CD4-positive, alpha-beta T cell (primary cell): ENCODE data around the gene PLSCR5. TPM values are rescaled to one million over a fixed set of nuclear protein-coding genes. Genes with fewer than 3 reads are reported as not detected.

Source experiments
- ATAC-seq: fragments of 200-7000 bp; cut with Tn5 transposase; one replicate; pipeline ENCODE4 v1.10.0; 2022; ENCODE audit warnings: mild to moderate bottlenecking; ENCODE audit not compliant: poor library complexity
- CTCF ChIA-PET: fragments of 350-600 bp; sonication (Branson Sonifier 250); formaldehyde crosslinking; loops from one replicate; lab custom pipeline; 2021; ENCODE audit warnings: antibody characterized with exemption, inconsistent platforms; lab: Charles Lee
- POLR2A ChIA-PET: fragments of 350-600 bp; sonication (Branson Sonifier 250); formaldehyde crosslinking; loops from one replicate; lab custom pipeline; 2021; ENCODE audit warnings: antibody characterized with exemption, inconsistent platforms; lab: Charles Lee
- DNase-seq, 14 experiments: peaks; one replicate each; pipeline ENCODE4 v3.0.0-alpha.2; 2013 to 2020; ENCODE audit warnings: mixed read lengths in 2 of 14
- H3K27ac ChIP-seq, 2 donors: one replicate each; pipeline versions ENCODE4 v1.5.1 to v1.7.0; 2013; ENCODE audit warnings: low read length in 2 of 2, low read depth in 1 of 2, mild to moderate bottlenecking in 1 of 2
- H3K27me3 ChIP-seq, 2 experiments: 1 replicate in 1 of 2; 2 replicates in 1 of 2; pipeline versions ENCODE4 v1.6.1 to v1.7.0; 2013; ENCODE audit warnings: low read length in 2 of 2, control low read depth in 1 of 2, mild to moderate bottlenecking in 1 of 2, moderate library complexity in 1 of 2; ENCODE audit not compliant: insufficient read depth in 2 of 2, control insufficient read depth in 1 of 2
- H3K36me3 ChIP-seq: one replicate; pipeline ENCODE4 v1.6.1; 2013; ENCODE audit warnings: low read length, control low read depth; ENCODE audit not compliant: insufficient read depth
- H3K4me1 ChIP-seq: one replicate; pipeline ENCODE4 v1.6.1; 2013; ENCODE audit warnings: low read length, control low read depth; ENCODE audit not compliant: insufficient read depth
- H3K4me3 ChIP-seq: one replicate; pipeline ENCODE4 v1.5.1; 2013; ENCODE audit warnings: mild to moderate bottlenecking, low read length, moderate library complexity
- H3K9me3 ChIP-seq, 2 experiments: 1 replicate in 1 of 2; 2 replicates in 1 of 2; pipeline versions ENCODE4 v1.6.1 to v1.7.0; 2013; ENCODE audit warnings: low read length in 2 of 2, mild to moderate bottlenecking in 2 of 2, control low read depth in 1 of 2, moderate library complexity in 1 of 2; ENCODE audit not compliant: control insufficient read depth in 1 of 2, insufficient read depth in 1 of 2
- H3K27ac Mint-ChIP-seq: one replicate; pipeline ENCODE4 v1.8.0; 2020; ENCODE audit warnings: mixed read lengths
- H3K27me3 Mint-ChIP-seq: one replicate; pipeline ENCODE4 v1.8.0; 2021; ENCODE audit warnings: mixed read lengths
- H3K36me3 Mint-ChIP-seq: one replicate; pipeline ENCODE4 v1.8.0; 2021; ENCODE audit warnings: low read depth, mixed read lengths
- H3K4me1 Mint-ChIP-seq: one replicate; pipeline ENCODE4 v1.8.0; 2021; ENCODE audit warnings: low read depth, mixed read lengths
- H3K4me3 Mint-ChIP-seq: one replicate; pipeline ENCODE4 v1.8.0; 2020; ENCODE audit warnings: mild to moderate bottlenecking, mixed read lengths
- H3K9me3 Mint-ChIP-seq: one replicate; pipeline ENCODE4 v1.8.0; 2020; ENCODE audit warnings: mixed read lengths
- intact Hi-C, 2 experiments: fragments of 100-400 bp; cut with DNase I in 1 of 2; cut with micrococcal nuclease in 1 of 2; formaldehyde crosslinking; loops; one replicate each; pipeline versions ENCODE4 v1.15.1 to v1.9.0; 2023 to 2025; cut with DNase I, micrococcal nuclease
- total RNA-seq, 174 experiments: library from RNA in 2 of 174; stranded (reverse) in 2 of 174; gene quantifications; one replicate each; pipeline ENCODE4 v1.2.3 and lab custom pipeline; 2021 to 2026
- TF ChIP-seq, protein P1 (sequence below): fragments of 200-600 bp; IDR thresholded peaks from one replicate; pipeline ENCODE4 v1.8.0; 2022; ENCODE audit warnings: antibody characterized with exemption, mild to moderate bottlenecking

Gene PLSCR5
- total RNA-seq, 2 experiments from 2014 or later: not detected

DNA sequence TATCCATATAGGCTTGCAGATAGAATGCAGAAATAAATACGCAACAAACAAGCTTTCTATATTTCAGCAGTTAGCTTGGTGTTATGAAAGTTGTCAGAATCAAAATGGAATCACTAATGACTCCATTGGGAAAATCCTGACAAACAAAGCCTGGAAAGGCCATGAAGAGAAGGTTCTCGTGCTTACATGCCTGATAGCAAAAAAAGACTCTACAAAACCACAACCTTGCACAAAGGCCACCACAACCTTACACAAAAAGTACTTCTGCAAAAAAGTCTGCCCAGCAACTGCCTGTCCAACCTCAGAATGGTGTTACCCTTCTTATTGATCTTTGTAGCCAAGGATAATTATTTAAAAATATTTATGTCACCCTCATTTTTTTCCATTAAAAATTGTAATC lies 46.4 kb downstream of the PLSCR5 start:
- H3K27me3 Mint-ChIP-seq: no peaks in the 10 kb centered on the region
- H3K36me3 Mint-ChIP-seq: no peaks in the 10 kb centered on the region
- Histone ChIP-seq H3K4me3 (no peak overlapping the region), H3K27ac (no peak overlapping the region), H3K9me3 (no peaks in the 10 kb centered on the region), H3K27me3 (no peaks in the 10 kb centered on the region), H3K36me3 (no peaks in the 10 kb centered on the region), H3K4me1 (no peaks in the 10 kb centered on the region)
- CTCF ChIA-PET: no interaction called here
- DNase-seq (no peak), ATAC-seq (no peak)
- no peaks in the 10 kb centered on the region for H3K4me1 Mint-ChIP-seq
- no peak overlapping the region for H3K27ac Mint-ChIP-seq
- POLR2A ChIA-PET: no interaction called here
- no peaks in the 10 kb centered on the region for H3K9me3 Mint-ChIP-seq
- TF ChIP-seq, protein P1, sequence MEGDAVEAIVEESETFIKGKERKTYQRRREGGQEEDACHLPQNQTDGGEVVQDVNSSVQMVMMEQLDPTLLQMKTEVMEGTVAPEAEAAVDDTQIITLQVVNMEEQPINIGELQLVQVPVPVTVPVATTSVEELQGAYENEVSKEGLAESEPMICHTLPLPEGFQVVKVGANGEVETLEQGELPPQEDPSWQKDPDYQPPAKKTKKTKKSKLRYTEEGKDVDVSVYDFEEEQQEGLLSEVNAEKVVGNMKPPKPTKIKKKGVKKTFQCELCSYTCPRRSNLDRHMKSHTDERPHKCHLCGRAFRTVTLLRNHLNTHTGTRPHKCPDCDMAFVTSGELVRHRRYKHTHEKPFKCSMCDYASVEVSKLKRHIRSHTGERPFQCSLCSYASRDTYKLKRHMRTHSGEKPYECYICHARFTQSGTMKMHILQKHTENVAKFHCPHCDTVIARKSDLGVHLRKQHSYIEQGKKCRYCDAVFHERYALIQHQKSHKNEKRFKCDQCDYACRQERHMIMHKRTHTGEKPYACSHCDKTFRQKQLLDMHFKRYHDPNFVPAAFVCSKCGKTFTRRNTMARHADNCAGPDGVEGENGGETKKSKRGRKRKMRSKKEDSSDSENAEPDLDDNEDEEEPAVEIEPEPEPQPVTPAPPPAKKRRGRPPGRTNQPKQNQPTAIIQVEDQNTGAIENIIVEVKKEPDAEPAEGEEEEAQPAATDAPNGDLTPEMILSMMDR: no peak
- intact Hi-C loops: no loop called here
- H3K4me3 Mint-ChIP-seq: no peak overlapping the region

DNA sequence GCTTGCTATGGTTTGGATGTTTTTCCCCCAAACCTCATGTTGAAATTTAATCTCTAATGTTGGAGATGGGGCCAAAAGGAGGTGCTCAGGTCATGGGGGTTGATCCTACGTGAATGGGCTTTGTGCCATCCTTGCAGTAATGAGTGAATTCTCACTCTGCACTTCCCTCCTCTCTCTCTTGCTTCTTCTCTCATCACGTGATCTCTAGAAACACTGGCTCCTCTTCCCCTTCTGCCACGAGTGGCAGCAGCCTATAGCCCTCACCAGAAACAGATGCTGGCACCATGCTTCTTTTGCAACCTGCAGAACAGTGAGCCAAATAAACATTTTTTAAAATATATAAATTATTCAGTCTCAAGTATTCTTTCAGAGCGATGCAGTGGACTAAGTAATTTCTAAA lies 47.4 kb downstream of the PLSCR5 start:
- DNase-seq: no peak
- POLR2A ChIA-PET: no interaction called here
- Mint-ChIP-seq H3K36me3 (no peaks in the 10 kb centered on the region), H3K4me3 (no peak overlapping the region), H3K9me3 (no peaks in the 10 kb centered on the region), H3K27me3 (no peaks in the 10 kb centered on the region), H3K27ac (no peak overlapping the region), H3K4me1 (no peaks in the 10 kb centered on the region)
- no peaks in the 10 kb centered on the region for H3K36me3 ChIP-seq
- no peak overlapping the region for H3K27ac ChIP-seq
- H3K4me1 ChIP-seq: no peaks in the 10 kb centered on the region
- H3K4me3 ChIP-seq: no peak overlapping the region
- CTCF ChIA-PET: no interaction called here
- no peaks in the 10 kb centered on the region for H3K9me3 ChIP-seq
- no peak for ATAC-seq
- intact Hi-C loops: no loop called here
- TF ChIP-seq, protein P1: no peak
- no peaks in the 10 kb centered on the region for H3K27me3 ChIP-seq

DNA sequence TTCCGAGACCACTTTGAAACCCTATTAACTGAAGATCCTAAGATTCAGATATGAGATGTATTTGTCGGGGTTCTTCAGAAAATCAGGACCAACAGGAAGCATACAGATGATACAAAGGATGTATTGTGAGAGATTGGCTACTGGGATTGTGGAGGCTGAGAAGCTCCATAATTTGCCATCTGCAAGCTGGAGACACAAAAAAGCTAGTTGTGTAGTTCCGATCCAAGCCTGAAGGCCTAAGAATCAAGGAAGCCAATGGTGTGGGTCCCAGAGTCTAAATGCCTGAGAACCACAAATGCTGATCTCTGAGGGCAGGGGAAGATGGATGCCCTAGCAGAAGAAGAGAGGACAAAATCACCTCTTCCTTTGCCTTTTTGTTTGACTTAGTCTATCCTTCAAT lies 49.8 kb downstream of the PLSCR5 start:
- ATAC-seq: no peak
- ChIA-PET POLR2A (interaction anchor here (1.4 kb wide), 1 partner anchor 12 kb away, joined by 3 read pairs; the partner anchor contains the start of gene PLSCR1), CTCF (no interaction called here)
- Mint-ChIP-seq H3K4me3 (no peak overlapping the region), H3K27me3 (no peaks in the 10 kb centered on the region), H3K27ac (no peak overlapping the region), H3K4me1 (peaks cover 9% of the 10 kb centered on the region), H3K9me3 (no peaks in the 10 kb centered on the region), H3K36me3 (no peaks in the 10 kb centered on the region)
- TF ChIP-seq, protein P1: no peak
- intact Hi-C loops: no loop called here
- Histone ChIP-seq H3K27me3 (no peaks in the 10 kb centered on the region), H3K9me3 (no peaks in the 10 kb centered on the region), H3K4me1 (no peaks in the 10 kb centered on the region), H3K27ac (no peak overlapping the region), H3K36me3 (no peaks in the 10 kb centered on the region), H3K4me3 (no peak overlapping the region)
- no peak for DNase-seq
